HFFc6 (cell line): Measurements from ENCODE around the gene RHBDL1. TPM values are rescaled to one million over a fixed set of nuclear protein-coding genes. Genes with fewer than 3 reads are reported as not detected.
A peak's percentile ranks its signal among the peaks of the same experiment; 100 is the strongest.

Experiments
- DNase-seq: peaks from one replicate; pipeline ENCODE4 v3.0.0-alpha.2; 2018
- H3K27ac Mint-ChIP-seq: 2 replicates; pipeline ENCODE4 v1.8.0; 2020; ENCODE audit warnings: mild to moderate bottlenecking, mixed read lengths
- H3K27me3 Mint-ChIP-seq: 2 replicates; pipeline ENCODE4 v1.8.0; 2021; ENCODE audit warnings: mild to moderate bottlenecking, moderate library complexity, mixed read lengths; ENCODE audit not compliant: insufficient read depth
- H3K36me3 Mint-ChIP-seq: 2 replicates; pipeline ENCODE4 v1.8.0; 2021; ENCODE audit warnings: low read depth, mixed read lengths
- H3K4me1 Mint-ChIP-seq: 2 replicates; pipeline ENCODE4 v1.8.0; 2020; ENCODE audit warnings: low read depth, mixed read lengths
- H3K4me3 Mint-ChIP-seq: 2 replicates; pipeline ENCODE4 v1.8.0; 2020; ENCODE audit warnings: mild to moderate bottlenecking, moderate library complexity, mixed read lengths
- H3K9me3 Mint-ChIP-seq: 2 replicates; pipeline ENCODE4 v1.8.0; 2020; ENCODE audit warnings: mild to moderate bottlenecking, mixed read lengths
- CTCF ChIP-seq: fragments of 200-600 bp; sonication (generic); IDR thresholded peaks from 2 replicates; pipeline ENCODE4 v1.5.0; 2021; ENCODE audit warnings: antibody characterized with exemption, mild to moderate bottlenecking
- total RNA-seq, 6 experiments: library from RNA; stranded (reverse); fragmentation: NEBNext Ultra II Directional; extraction: Animal tissue kit (Norgen Biotek cat#: 25700); gene quantifications; 2 replicates in 1 of 6; 3 replicates in 5 of 6; pipeline ENCODE4 v1.2.3, GENCODE V29; 2021

The RHBDL1 gene
- total RNA-seq, 6 experiments from 2014 or later = 1.4 to 2.3 (median 1.7) TPM

- Mint-ChIP-seq H3K4me1 (0 out of 2 replicates have a peak, but pooled peaks cover 5% of the 10 kb centered on the region), H3K9me3 (no peaks in the 10 kb centered on the region), H3K27ac (no peak overlapping the region), H3K4me3 (no peak overlapping the region), H3K36me3 (no peaks in the 10 kb centered on the region), H3K27me3 (peaks cover 3% of the 10 kb centered on the region)
- TF ChIP-seq CTCF = no peak
- DNase-seq = no peak
Measured at GRCh38 chr16:645852-646678, 29.4 kb upstream of the RHBDL1 start.

GRCh38 chr16:646679-647172, 28.7 kb upstream of the RHBDL1 start:
- H3K27me3 Mint-ChIP-seq = peaks cover 3% of the 10 kb centered on the region
- no peaks in the 10 kb centered on the region for H3K36me3 Mint-ChIP-seq
- H3K4me3 Mint-ChIP-seq = no peak overlapping the region
- no peak for TF ChIP-seq CTCF
- 0 out of 2 replicates have a peak, but pooled peaks cover 5% of the 10 kb centered on the region for H3K4me1 Mint-ChIP-seq
- no peak for DNase-seq
- no peak overlapping the region; the same call in 1 of the 2 replicates for H3K27ac Mint-ChIP-seq
- no peaks in the 10 kb centered on the region for H3K9me3 Mint-ChIP-seq

GRCh38 chr16:647173-647902, 28.1 kb upstream of the RHBDL1 start:
- Mint-ChIP-seq H3K9me3 (no peaks in the 10 kb centered on the region), H3K36me3 (no peaks in the 10 kb centered on the region), H3K4me1 (0 out of 2 replicates have a peak, but pooled peaks cover 5% of the 10 kb centered on the region), H3K27me3 (peaks cover 3% of the 10 kb centered on the region), H3K4me3 (no peak overlapping the region; the same call in 1 of the 2 replicates), H3K27ac (no peak overlapping the region)
- no peak for TF ChIP-seq CTCF
- no peak for DNase-seq

GRCh38 chr16:648071-648780, 27.2 kb upstream of the RHBDL1 start:
- Mint-ChIP-seq H3K9me3 (no peaks in the 10 kb centered on the region), H3K27ac (peak overlapping the region; percentile 88), H3K4me3 (peak overlapping the region; percentile 89), H3K4me1 (0 out of 2 replicates have a peak, but pooled peaks cover 5% of the 10 kb centered on the region), H3K36me3 (no peaks in the 10 kb centered on the region), H3K27me3 (peaks cover 3% of the 10 kb centered on the region)
- TF ChIP-seq CTCF = peak; percentile 67
- no peak for DNase-seq
